Measurements from ENCODE around the gene LRRK1.

DNA sequence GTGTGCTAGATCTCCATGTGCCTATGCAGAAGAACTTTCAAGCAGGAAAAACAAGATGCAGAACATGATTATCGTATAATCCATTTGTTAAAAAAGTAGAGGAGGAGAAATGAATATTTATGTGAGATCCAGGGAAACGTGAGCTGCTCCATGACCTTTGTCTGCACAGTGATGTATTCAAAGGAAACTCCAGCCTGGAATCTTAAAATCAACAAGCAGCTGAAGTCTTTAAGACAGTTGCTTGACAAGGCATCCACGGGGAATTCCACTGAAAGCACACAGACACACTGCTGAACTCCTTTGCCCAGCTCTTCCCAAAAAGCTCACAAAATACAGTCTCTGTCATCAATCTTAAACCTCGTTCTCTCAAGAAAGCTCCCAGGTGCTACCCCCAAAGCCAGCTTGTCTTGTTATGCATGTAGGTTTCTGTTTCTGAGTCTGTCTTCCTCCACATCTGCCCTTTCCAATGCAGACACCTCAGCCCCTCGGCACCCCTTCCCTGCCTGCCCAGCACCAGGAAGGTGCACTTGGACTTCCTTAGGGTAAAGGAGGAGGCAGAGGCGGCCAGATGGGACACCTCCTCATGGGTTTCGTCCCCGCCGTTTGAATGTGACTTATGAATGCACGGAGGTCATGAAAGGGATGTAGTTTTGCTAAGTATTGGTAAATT lies 28.7 kb downstream of the LRRK1 start:
- TF ChIP-seq, protein P1, sequence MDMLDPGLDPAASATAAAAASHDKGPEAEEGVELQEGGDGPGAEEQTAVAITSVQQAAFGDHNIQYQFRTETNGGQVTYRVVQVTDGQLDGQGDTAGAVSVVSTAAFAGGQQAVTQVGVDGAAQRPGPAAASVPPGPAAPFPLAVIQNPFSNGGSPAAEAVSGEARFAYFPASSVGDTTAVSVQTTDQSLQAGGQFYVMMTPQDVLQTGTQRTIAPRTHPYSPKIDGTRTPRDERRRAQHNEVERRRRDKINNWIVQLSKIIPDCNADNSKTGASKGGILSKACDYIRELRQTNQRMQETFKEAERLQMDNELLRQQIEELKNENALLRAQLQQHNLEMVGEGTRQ (IDR thresholded peaks at IDR 0.05; ENCODE audit: low read depth, low read length), result no peak
- TF ChIP-seq POLR2A (IDR thresholded peaks at IDR 0.05; ENCODE audit: low read depth, low read length), result no peak
- TF ChIP-seq, protein P2, sequence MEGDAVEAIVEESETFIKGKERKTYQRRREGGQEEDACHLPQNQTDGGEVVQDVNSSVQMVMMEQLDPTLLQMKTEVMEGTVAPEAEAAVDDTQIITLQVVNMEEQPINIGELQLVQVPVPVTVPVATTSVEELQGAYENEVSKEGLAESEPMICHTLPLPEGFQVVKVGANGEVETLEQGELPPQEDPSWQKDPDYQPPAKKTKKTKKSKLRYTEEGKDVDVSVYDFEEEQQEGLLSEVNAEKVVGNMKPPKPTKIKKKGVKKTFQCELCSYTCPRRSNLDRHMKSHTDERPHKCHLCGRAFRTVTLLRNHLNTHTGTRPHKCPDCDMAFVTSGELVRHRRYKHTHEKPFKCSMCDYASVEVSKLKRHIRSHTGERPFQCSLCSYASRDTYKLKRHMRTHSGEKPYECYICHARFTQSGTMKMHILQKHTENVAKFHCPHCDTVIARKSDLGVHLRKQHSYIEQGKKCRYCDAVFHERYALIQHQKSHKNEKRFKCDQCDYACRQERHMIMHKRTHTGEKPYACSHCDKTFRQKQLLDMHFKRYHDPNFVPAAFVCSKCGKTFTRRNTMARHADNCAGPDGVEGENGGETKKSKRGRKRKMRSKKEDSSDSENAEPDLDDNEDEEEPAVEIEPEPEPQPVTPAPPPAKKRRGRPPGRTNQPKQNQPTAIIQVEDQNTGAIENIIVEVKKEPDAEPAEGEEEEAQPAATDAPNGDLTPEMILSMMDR (conservative IDR thresholded peaks at IDR 0.05; ENCODE audit: low read depth, low read length), result no peak
- TF ChIP-seq SMC3 (IDR thresholded peaks at IDR 0.05; ENCODE audit: low read depth, low read length), result no peak
- TF ChIP-seq ELK1 (IDR thresholded peaks at IDR 0.05; ENCODE audit: borderline replicate concordance, low read depth, low read length), result no peak
- no peak for TF ChIP-seq MAZ (IDR thresholded peaks at IDR 0.05; ENCODE audit: borderline replicate concordance, low read depth, low read length)
- TF ChIP-seq FOS (IDR thresholded peaks at IDR 0.05; ENCODE audit: low read depth, low read length), result no peak
- no peak for TF ChIP-seq RAD21 (IDR thresholded peaks at IDR 0.05; ENCODE audit: low read length)
- TF ChIP-seq NFE2L2 (IDR thresholded peaks at IDR 0.05; ENCODE audit: low read depth, low read length), result no peak
- TF ChIP-seq MAFK (IDR thresholded peaks at IDR 0.05; ENCODE audit: low read depth, low read length), result no peak
- no peak for TF ChIP-seq MXI1 (IDR thresholded peaks at IDR 0.05; ENCODE audit: borderline replicate concordance, low read depth, low read length)
- no peak for TF ChIP-seq CHD1 (IDR thresholded peaks at IDR 0.05; ENCODE audit: low read depth, low read length)
